AG09319 (cell line): Measurements from ENCODE around the gene ZMYND10.

ENCODE experiments used
- DNase-seq: peaks from one replicate; pipeline ENCODE4 v3.0.0-alpha.2; 2010; ENCODE audit warnings: low read depth; ENCODE audit errors: extremely low read depth
- TF ChIP-seq, protein P1 (sequence below): IDR thresholded peaks from 2 replicates; pipeline ENCODE4 v1.5.1; 2011; ENCODE audit warnings: low read depth, mild to moderate bottlenecking, inconsistent platforms, low read length, moderate library complexity

ZMYND10 gene

GRCh38 chr3:50378024-50378423, 32.5 kb upstream of the ZMYND10 start:
- no peak for DNase-seq
- TF ChIP-seq, protein P1, sequence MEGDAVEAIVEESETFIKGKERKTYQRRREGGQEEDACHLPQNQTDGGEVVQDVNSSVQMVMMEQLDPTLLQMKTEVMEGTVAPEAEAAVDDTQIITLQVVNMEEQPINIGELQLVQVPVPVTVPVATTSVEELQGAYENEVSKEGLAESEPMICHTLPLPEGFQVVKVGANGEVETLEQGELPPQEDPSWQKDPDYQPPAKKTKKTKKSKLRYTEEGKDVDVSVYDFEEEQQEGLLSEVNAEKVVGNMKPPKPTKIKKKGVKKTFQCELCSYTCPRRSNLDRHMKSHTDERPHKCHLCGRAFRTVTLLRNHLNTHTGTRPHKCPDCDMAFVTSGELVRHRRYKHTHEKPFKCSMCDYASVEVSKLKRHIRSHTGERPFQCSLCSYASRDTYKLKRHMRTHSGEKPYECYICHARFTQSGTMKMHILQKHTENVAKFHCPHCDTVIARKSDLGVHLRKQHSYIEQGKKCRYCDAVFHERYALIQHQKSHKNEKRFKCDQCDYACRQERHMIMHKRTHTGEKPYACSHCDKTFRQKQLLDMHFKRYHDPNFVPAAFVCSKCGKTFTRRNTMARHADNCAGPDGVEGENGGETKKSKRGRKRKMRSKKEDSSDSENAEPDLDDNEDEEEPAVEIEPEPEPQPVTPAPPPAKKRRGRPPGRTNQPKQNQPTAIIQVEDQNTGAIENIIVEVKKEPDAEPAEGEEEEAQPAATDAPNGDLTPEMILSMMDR = no peak

DNA sequence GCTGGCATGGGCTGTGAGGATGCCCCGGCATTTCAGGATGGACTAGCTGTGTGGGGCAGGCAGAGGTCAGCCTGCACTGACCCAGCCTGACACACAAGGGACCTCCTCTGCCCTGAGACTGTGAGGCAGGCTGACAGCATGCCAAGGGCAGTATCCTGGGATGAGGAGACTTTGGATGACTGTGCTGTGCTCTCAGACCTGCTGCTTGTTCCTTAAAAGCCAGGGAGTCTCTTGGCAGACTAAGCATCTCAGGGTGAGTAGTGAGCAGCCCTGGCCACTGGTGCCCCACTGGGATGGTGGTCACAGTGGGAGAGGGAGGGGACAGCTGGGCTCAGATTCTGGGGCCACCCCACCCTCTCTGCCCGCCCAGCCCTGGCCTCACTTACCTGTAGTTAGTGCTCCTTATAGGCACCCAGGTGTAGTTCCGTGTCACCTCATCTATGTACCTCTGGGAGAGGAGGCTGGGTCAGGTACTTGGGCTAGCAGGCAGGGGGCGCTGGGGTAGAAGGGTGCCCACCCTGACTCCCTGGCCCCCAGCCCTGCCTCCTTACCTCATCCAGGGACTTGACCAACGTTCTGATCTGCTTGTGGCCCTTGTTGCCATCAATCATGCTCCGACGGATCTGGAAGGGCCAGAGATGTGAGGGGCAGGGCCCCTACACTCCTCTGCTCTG, 29.9 kb upstream of the ZMYND10 start:
- TF ChIP-seq, protein P1 = no peak
- no peak for DNase-seq

- no peak for DNase-seq
Measured at GRCh38 chr3:50374363-50375257, 29.1 kb upstream of the ZMYND10 start.

GRCh38 chr3:50373146-50374051, 27.9 kb upstream of the ZMYND10 start:
- TF ChIP-seq, protein P1 = no peak
- no peak for DNase-seq

More at GRCh38 chr3:50374363-50375257, 29.1 kb upstream of the ZMYND10 start:
- TF ChIP-seq, protein P1 = no peak

- DNase-seq = no peak
- TF ChIP-seq, protein P1 = no peak
Measured at GRCh38 chr3:50372349-50372748, 26.8 kb upstream of the ZMYND10 start.

- DNase-seq = no peak
Measured at GRCh38 chr3:50371133-50371685, 25.7 kb upstream of the ZMYND10 start.

More at GRCh38 chr3:50371133-50371685, 25.7 kb upstream of the ZMYND10 start:
- TF ChIP-seq, protein P1 = no peak
